Measurements from ENCODE around the gene MYRF.

GRCh38 chr11:61715867-61716266 is 36.6 kb upstream of the MYRF start:
- no peak for TF ChIP-seq CTCF (IDR thresholded peaks at IDR 0.05; ENCODE audit: low read depth, low read length, poor library complexity, severe bottlenecking)
- TF ChIP-seq EZH2phosphoT487 (IDR thresholded peaks at IDR 0.05; ENCODE audit: borderline replicate concordance, low read length), result no peak
